CD4-positive, alpha-beta T cell treated with Interleukin-4 for 1 hour (primary cell): ENCODE measurements around the gene SRL.
"Not testable (repeated sequence)": the region's sequence is repeated elsewhere in the genome, so short reads cannot be mapped to it uniquely, and the experiment has no call there.

Experiments used
- DNase-seq, 2 donors: peaks; one replicate each; pipeline ENCODE4 v3.0.0-alpha.2; 2020 to 2022

Gene SRL

GRCh38 chr16:4156503-4156902 is 85.4 kb downstream of the SRL start:
- not testable (repeated sequence) for DNase-seq

DNA sequence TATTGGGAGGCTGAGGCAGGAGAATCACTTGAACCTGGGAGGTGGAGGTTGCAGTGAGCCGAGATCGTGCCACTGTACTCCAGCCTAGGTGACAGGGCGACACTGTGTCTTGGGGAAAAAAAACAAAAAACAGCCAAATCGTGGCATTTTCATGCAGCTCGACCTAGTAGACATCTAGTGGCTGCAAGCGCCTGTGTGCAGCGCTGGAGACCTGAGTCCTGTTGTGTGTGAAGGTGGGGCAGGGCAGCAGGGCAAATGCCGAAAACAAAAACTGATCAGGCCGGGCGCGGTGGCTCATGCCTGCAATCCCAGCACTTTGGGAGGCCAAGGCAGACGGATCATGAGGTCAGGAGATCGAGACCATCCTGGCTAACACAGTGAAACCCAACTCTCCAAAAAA is 88.5 kb downstream of the SRL start:
- DNase-seq = not testable (repeated sequence)

DNA sequence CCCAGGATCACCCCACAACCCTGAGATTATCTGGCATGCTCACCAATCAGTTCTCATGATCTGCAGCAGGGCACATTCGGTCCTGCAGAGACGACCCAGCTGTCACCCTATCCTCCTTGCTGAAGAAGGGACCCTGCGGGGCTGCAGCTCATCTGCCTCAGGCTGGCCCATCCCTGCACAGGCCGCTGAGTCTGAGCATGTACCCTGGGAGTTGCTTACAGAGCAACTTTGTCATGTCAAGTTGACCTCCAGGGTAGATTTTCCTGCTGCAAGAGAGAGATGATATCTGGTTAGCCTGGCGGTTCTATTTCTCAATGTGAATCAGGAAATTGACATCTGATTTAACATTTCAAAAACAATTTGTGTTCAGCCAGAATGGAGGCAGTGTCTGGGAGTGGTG is 89.6 kb downstream of the SRL start:
- DNase-seq = no peak

DNA sequence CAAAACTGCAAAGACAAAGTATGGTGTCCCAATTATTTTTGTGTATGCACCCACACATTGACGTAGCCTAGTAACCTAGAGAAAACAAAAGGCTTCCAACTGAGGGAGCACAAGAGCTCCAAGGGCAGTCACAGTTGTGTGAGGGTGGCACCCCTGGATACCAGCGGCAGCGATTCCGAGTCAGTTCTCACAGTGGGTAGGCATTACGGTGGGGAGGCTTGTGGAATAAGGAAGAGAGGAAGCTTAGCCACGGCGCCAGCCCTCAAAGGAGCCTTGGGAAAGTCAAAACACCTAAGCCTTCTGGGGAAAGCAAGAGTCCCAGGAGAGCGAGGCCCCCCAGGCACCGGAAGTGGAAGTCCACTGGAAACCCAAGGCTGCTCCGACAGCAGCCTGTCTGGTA is 94.6 kb downstream of the SRL start:
- no peak for DNase-seq

DNA sequence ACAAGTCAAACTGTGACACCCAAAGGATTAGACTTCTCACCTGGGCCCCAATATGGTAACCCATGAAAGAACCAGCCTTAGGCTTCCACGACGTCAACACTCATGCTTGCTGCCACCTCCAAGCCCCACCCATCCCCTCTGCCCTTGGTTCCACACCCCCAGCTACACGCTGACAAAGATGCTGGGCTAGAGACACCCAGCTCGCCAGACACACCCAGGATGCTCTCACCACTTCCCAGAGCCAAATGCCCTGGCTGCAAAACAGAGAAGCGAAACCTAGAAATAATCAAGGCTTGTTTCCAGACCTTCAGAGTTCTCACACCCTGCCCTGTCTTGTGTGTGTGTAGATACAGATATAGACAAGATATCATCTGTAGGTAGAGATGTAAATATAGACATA is 99.6 kb downstream of the SRL start:
- peak; percentile 65 to 75 for DNase-seq

DNA sequence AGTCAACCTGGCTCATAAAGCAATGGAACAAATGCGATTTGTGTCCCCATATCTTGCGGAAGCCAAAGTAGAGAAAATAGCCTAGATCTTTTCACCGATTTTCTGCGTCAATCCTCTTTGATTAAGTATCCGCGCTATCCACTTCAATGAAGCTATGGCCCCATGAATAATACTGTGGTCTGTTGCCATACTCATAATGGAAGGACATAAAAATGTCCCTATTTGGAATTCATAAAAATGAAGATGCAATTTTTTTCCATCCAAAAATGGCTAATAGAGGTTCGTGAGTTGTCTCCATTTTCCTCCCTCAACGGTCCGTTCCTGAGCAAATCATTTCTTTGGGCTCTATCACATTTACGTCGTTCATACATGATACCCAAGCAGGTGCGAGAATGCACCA is 100.3 kb downstream of the SRL start:
- DNase-seq = no peak

DNA sequence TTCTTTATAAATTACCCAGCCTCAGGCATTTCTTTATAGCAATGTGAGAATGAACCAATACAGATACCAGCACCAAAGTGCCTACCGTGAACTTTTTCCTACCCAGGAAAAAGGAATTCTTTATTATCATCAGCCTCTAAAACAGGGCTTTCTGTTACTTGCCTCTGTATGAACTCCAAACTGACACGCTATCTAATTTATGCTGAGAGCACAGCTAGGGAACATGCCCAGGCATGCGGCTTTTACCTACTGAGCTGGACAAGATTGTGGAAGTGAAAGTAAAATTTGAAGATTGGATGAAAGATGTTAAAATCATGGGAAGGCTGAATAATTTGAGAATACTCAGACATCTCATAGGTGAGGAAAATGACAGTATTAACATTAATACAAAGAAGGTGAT is 101.2 kb downstream of the SRL start:
- DNase-seq = no peak

DNA sequence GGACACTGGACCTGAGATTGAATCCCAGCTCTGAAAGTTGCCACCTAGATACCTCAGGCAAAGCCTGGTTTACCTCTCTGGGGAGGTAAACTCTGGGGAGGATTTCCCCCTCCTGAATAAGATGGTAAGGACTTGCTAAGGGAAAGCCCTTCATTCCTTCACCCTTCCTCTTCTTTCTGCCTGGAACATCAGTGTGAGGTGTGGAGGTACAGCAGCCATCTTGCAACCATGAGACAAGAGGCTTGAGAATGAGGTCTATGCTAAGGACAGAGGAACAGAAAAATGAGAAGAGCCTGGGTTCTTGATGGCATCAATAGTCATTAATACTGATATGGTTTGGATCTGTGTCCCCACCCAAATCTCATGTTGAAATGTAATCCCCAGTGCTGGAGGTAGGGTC is 101.9 kb downstream of the SRL start:
- no peak for DNase-seq
